HepG2 (cell line): ENCODE data around the gene NPHS1. TPM values are rescaled to one million over a fixed set of nuclear protein-coding genes. Genes with fewer than 3 reads are reported as not detected.

ENCODE experiments used
- ATAC-seq: fragments of 200-7000 bp; cut with Tn5 transposase; 3 replicates; pipeline ENCODE4 v1.9.1; 2020; ENCODE audit warnings: mild to moderate bottlenecking, moderate library complexity
- BruUV-seq: library from RNA; stranded (reverse); fragments of 400-500 nt; replicated peaks from 2 replicates; lab custom pipeline; 2021; lab: Mats Ljungman, UMichigan
- CTCF ChIA-PET: fragments of 300-600 bp; formaldehyde crosslinking; extraction: SDS; loops from one replicate; lab custom pipeline; 2021; ENCODE audit warnings: low total read pairs, inconsistent platforms, low intra/inter-chr PET ratio; lab: Yijun Ruan, JAX
- POLR2A ChIA-PET: fragments of 350-600 bp; sonication (Branson Sonifier 250); formaldehyde crosslinking; loops from one replicate; lab custom pipeline; 2020; ENCODE audit warnings: antibody characterized with exemption, inconsistent platforms; lab: Yijun Ruan, JAX
- DNase-seq: peaks from one replicate; pipeline ENCODE4 v3.0.0-alpha.2; 2015; ENCODE audit warnings: low spot score
- FAIRE-seq: peaks from 3 replicates; lab custom pipeline; 2011; peaks lifted over from hg19 to GRCh38; lab: Jason Lieb, UNC
- H2AFZ ChIP-seq: one replicate; pipeline ENCODE4 v1.6.1; 2011; ENCODE audit warnings: low read length, inconsistent platforms
- H3K27ac ChIP-seq: fragments of 300-600 bp; 3 replicates; pipeline ENCODE4 v1.8.0; 2011; ENCODE audit warnings: mixed run types, mild to moderate bottlenecking, mixed read lengths, low read length, inconsistent platforms; ENCODE audit not compliant: insufficient read depth; ENCODE audit errors: extremely low read length
- H3K27me3 ChIP-seq, 2 experiments: fragments of 200-600 bp in 1 of 2; 2 replicates in 1 of 2; 3 replicates in 1 of 2; pipeline versions ENCODE4 v1.6.0 to v1.8.0; 2011; ENCODE audit warnings: low read length in 2 of 2, mild to moderate bottlenecking in 2 of 2, moderate library complexity in 2 of 2, inconsistent platforms in 1 of 2; ENCODE audit not compliant: insufficient read depth in 2 of 2, control insufficient read depth in 1 of 2
- H3K36me3 ChIP-seq, 2 experiments: fragments of 200-600 bp in 1 of 2; replicated peaks in 1 of 2; 2 replicates in 1 of 2; 3 replicates in 1 of 2; pipeline versions ENCODE4 v1.5.1 to v1.8.0; 2011; ENCODE audit warnings: low read length in 2 of 2, inconsistent platforms in 1 of 2; ENCODE audit not compliant: insufficient read depth in 2 of 2, control insufficient read depth in 1 of 2
- H3K4me1 ChIP-seq: 2 replicates; pipeline ENCODE4 v1.5.1; 2012; ENCODE audit warnings: low read length, inconsistent platforms; ENCODE audit not compliant: insufficient read depth
- H3K4me2 ChIP-seq: 2 replicates; pipeline ENCODE4 v1.6.0; 2011; ENCODE audit warnings: low read depth, low read length, inconsistent platforms
- H3K4me3 ChIP-seq, 3 experiments: fragments of 200-600 bp in 1 of 3; sonication (generic), shearing (Covaris generic) in 1 of 3; replicated peaks in 1 of 3; 2 replicates each; pipeline ENCODE4 v1.5.1; 2011 to 2016; ENCODE audit warnings: low read length in 3 of 3, inconsistent platforms in 2 of 3, low read depth in 2 of 3, mild to moderate bottlenecking in 2 of 3, control low read depth in 1 of 3, mixed read lengths in 1 of 3; ENCODE audit not compliant: insufficient read depth in 1 of 3
- H3K79me2 ChIP-seq: one replicate; pipeline ENCODE4 v1.6.1; 2011; ENCODE audit warnings: low read length, inconsistent platforms; ENCODE audit not compliant: insufficient read depth
- H3K9ac ChIP-seq: 2 replicates; pipeline ENCODE4 v1.6.0; 2011; ENCODE audit warnings: mild to moderate bottlenecking, low read depth, low read length, inconsistent platforms; ENCODE audit not compliant: insufficient read depth
- H3K9me3 ChIP-seq: 2 replicates; pipeline ENCODE4 v1.5.1; 2012; ENCODE audit warnings: mild to moderate bottlenecking, low read length
- H4K20me1 ChIP-seq: 2 replicates; pipeline ENCODE4 v1.6.0; 2011; ENCODE audit warnings: inconsistent platforms, mild to moderate bottlenecking, low read length, moderate library complexity; ENCODE audit not compliant: insufficient read depth
- CENPT ChIP-seq: sonication (generic); formaldehyde crosslinking; IDR thresholded peaks from 2 replicates; pipeline ENCODE4 v1.8.0; 2022; ENCODE audit warnings: low read depth, mild to moderate bottlenecking, moderate library complexity, missing genetic modification reagents
- CREM ChIP-seq, 2 experiments: sonication (generic) in 1 of 2; formaldehyde crosslinking in 1 of 2; IDR thresholded peaks; 2 replicates each; pipeline versions ENCODE4 v1.4.0 to v1.6.1; 2016 to 2020; ENCODE audit warnings: antibody characterized with exemption in 1 of 2, mild to moderate bottlenecking in 1 of 2, missing genetic modification reagents in 1 of 2
- FOXK1 ChIP-seq: sonication (generic); formaldehyde crosslinking; IDR thresholded peaks from 2 replicates; pipeline ENCODE4 v1.4.0; 2020; ENCODE audit warnings: low read depth, missing genetic modification reagents, borderline replicate concordance
- GLI4 ChIP-seq: sonication (generic); formaldehyde crosslinking; IDR thresholded peaks from 2 replicates; pipeline ENCODE4 v1.5.1; 2020; ENCODE audit warnings: missing genetic modification reagents, mild to moderate bottlenecking, moderate library complexity, borderline replicate concordance
- KDM1A ChIP-seq: IDR thresholded peaks from 2 replicates; pipeline ENCODE4 v1.6.1; 2016; ENCODE audit warnings: missing compliant biosample characterization
- MAX ChIP-seq: IDR thresholded peaks from 2 replicates; pipeline ENCODE4 v1.6.1; 2012; ENCODE audit warnings: inconsistent platforms
- MAZ ChIP-seq, 2 experiments: sonication (generic) in 1 of 2; formaldehyde crosslinking in 1 of 2; IDR thresholded peaks; 2 replicates each; pipeline versions ENCODE4 v1.5.0 to v1.6.1; 2012 to 2020; ENCODE audit warnings: low read depth in 2 of 2, mild to moderate bottlenecking in 2 of 2, borderline replicate concordance in 1 of 2, improper control_type of control experiment in 1 of 2, low read length in 1 of 2, missing genetic modification reagents in 1 of 2, moderate library complexity in 1 of 2
- MED13 ChIP-seq: sonication (generic); formaldehyde crosslinking; IDR thresholded peaks from 2 replicates; pipeline ENCODE4 v1.5.0; 2020; ENCODE audit warnings: missing genetic modification reagents
- NCOA1 ChIP-seq: sonication (generic); formaldehyde crosslinking; IDR thresholded peaks from 2 replicates; pipeline ENCODE4 v1.9.0; 2021; ENCODE audit warnings: missing genetic modification reagents
- NR2F6 ChIP-seq, 2 experiments: IDR thresholded peaks; 2 replicates each; pipeline ENCODE4 v1.6.1; 2016; ENCODE audit warnings: antibody characterized with exemption in 1 of 2, mild to moderate bottlenecking in 1 of 2
- RAD21 ChIP-seq: fragments of 450-650 bp; formaldehyde crosslinking; IDR thresholded peaks from 2 replicates; pipeline ENCODE4 v1.5.0; 2020; ENCODE audit warnings: mild to moderate bottlenecking
- RXRA ChIP-seq: sonication (generic); formaldehyde crosslinking; IDR thresholded peaks from 2 replicates; pipeline ENCODE4 v1.5.1; 2020; ENCODE audit warnings: missing genetic modification reagents
- SAP130 ChIP-seq: IDR thresholded peaks from 2 replicates; pipeline ENCODE4 v1.6.1; 2016; ENCODE audit warnings: low read depth
- TP53 ChIP-seq: sonication (generic); formaldehyde crosslinking; conservative IDR thresholded peaks from 2 replicates; pipeline ENCODE4 v1.4.0; 2020; ENCODE audit warnings: missing genetic modification reagents
- U2AF2 ChIP-seq: fragments of 200-400 bp; formaldehyde crosslinking; IDR thresholded peaks from 2 replicates; pipeline ENCODE4 v1.6.1; 2017; ENCODE audit warnings: low read depth, mild to moderate bottlenecking, low read length
- ZBTB33 ChIP-seq: sonication (generic); formaldehyde crosslinking; IDR thresholded peaks from 2 replicates; pipeline ENCODE4 v1.4.0; 2020; ENCODE audit warnings: missing genetic modification reagents
- ZNF431 ChIP-seq: sonication (generic); formaldehyde crosslinking; IDR thresholded peaks from 2 replicates; pipeline ENCODE4 v1.9.0; 2022; ENCODE audit warnings: missing genetic modification reagents, low read depth, mild to moderate bottlenecking, borderline replicate concordance
- ZNF737 ChIP-seq: sonication (generic); formaldehyde crosslinking; IDR thresholded peaks from 2 replicates; pipeline ENCODE4 v1.5.0; 2020; ENCODE audit warnings: missing genetic modification reagents, mild to moderate bottlenecking, borderline replicate concordance
- ZNF746 ChIP-seq: sonication (generic); formaldehyde crosslinking; IDR thresholded peaks from 2 replicates; pipeline ENCODE4 v1.8.0; 2022; ENCODE audit warnings: mild to moderate bottlenecking, missing genetic modification reagents
- WGBS: methylation state at CpG from one replicate; pipeline ENCODE4 v1.1.6; 2017; ENCODE audit warnings: low lambda C conversion rate; 5-methylcytosine and 5-hydroxymethylcytosine counted together
- in situ Hi-C: cut with HindIII; loops from 2 replicates; pipeline ENCODE4 v1.10.0; 2017; ENCODE audit warnings: low pct_unique_long_range_greater_than_20kb; ENCODE audit not compliant: extremely low pct_ligation_motif_present
- intact Hi-C: fragments of 100-400 bp; cut with micrococcal nuclease; formaldehyde crosslinking; loops from one replicate; pipeline ENCODE4 v1.10.0; 2022; ENCODE audit not compliant: unreplicated experiment
- polyA plus RNA-seq, 8 experiments: library from polyadenylated mRNA; depleted of rRNA in 3 of 8; stranded (reverse) in 7 of 8; unstranded in 1 of 8; fragments of >200 nt; fragmentation: Illumina TruSeq in 4 of 8; extraction: Trizol in 4 of 8; gene quantifications; 2 replicates each; pipeline versions ENCODE4 v1.2.1 to v1.2.3, GENCODE V29; 2011 to 2016; ENCODE audit warnings: low read depth in 4 of 8, missing spikeins in 1 of 8, mixed read lengths in 1 of 8; ENCODE audit not compliant: insufficient read depth in 1 of 8
- total RNA-seq, 5 experiments: library from RNA; depleted of rRNA; stranded (reverse); fragments of >200 nt; fragmentation: Illumina TruSeq; extraction: Trizol; gene quantifications; 2 replicates each; pipeline ENCODE4 v1.2.3, GENCODE V29; 2016; ENCODE audit warnings: low read depth in 1 of 5

The NPHS1 gene
- total and polyA plus RNA-seq, 2 of the 13 experiments (the other 11 are each of a cell fraction or from before 2014, with no cell fraction given): not detected

GRCh38 chr19:35790981-35791813 is 61.1 kb downstream of the NPHS1 start:
- FAIRE-seq: no peak
- Histone ChIP-seq H3K36me3 (no peaks in the 10 kb centered on the region), H3K9ac (peak overlapping the region; percentile 11; the same call in 1 of the 2 replicates), H2AFZ (no peak overlapping the region), H3K4me1 (peaks cover 36% of the 10 kb centered on the region), H3K27ac (no peak overlapping the region), H3K79me2 (no peaks in the 10 kb centered on the region), H4K20me1 (no peaks in the 10 kb centered on the region), H3K4me3 (peak overlapping the region in 2 of 3 experiments; percentile 13 to 34; a peak in 1 of 6 replicates), H3K27me3 (peaks cover 0 to 4% of the 10 kb centered on the region in 2 experiments; a peak in 3 of 5 replicates), H3K4me2 (peak overlapping the region; percentile 61), H3K9me3 (no peaks in the 10 kb centered on the region)
- ATAC-seq: peak; percentile 84
- intact Hi-C loops: loop anchor here (1.0 kb wide), 1 partner anchor 50 kb away; no protein-coding TSS in a partner anchor
- in situ Hi-C loops: no loop called here
- ChIA-PET POLR2A (interaction anchor here (1.2 to 1.6 kb wide), 4 partner anchors 43 to 57 kb away, joined by 3 read pairs; partner anchors contain the start of genes LIN37 and PSENEN), CTCF (no interaction called here)
- WGBS: 43% methylated on average over 8 of the region's 20 CpGs
- BruUV-seq: no TSS peak
- DNase-seq: peak; percentile 40
- no peak for TF ChIP-seq U2AF2
- no peak for TF ChIP-seq ZBTB33 (CRISPR knock-in tag)
- no peak for TF ChIP-seq FOXK1 (CRISPR knock-in tag)
- TF ChIP-seq ZNF746 (CRISPR knock-in tag): no peak
- TF ChIP-seq CENPT (CRISPR knock-in tag): no peak
- peak; percentile 71 for TF ChIP-seq RAD21 (CRISPR knock-in tag)
- TF ChIP-seq TP53 (CRISPR knock-in tag): no peak
- no peak for TF ChIP-seq ZNF431
- TF ChIP-seq CREM (IDR thresholded peaks at IDR 0.05): no peak
- TF ChIP-seq CREM (CRISPR knock-in tag; IDR thresholded peaks at IDR 0.05): no peak
- TF ChIP-seq MED13: no peak
- no peak for TF ChIP-seq NCOA1
- TF ChIP-seq NR2F6 (IDR thresholded peaks at IDR 0.05): no peak
- no peak for TF ChIP-seq NR2F6 (CRISPR knock-in tag; IDR thresholded peaks at IDR 0.05)
- TF ChIP-seq SAP130 (CRISPR knock-in tag): no peak
- TF ChIP-seq KDM1A (CRISPR knock-in tag): no peak
- TF ChIP-seq ZNF737: no peak
- TF ChIP-seq GLI4: no peak
- TF ChIP-seq RXRA (CRISPR knock-in tag): no peak
- TF ChIP-seq MAX: no peak
- no peak for TF ChIP-seq MAZ (IDR thresholded peaks at IDR 0.05; ENCODE audit: borderline replicate concordance, low read depth, low read length)
- TF ChIP-seq MAZ (CRISPR knock-in tag; IDR thresholded peaks at IDR 0.05; ENCODE audit: low read depth): peak; percentile 61; the same call in 1 of the 2 replicates
